IPS-NIHi11 (cell line): ENCODE measurements around the gene ABCE1.

Experiments used
- DNase-seq: peaks from one replicate; pipeline ENCODE4 v3.0.0; 2012; ENCODE audit warnings: mixed read lengths, low spot score

ABCE1 gene

GRCh38 chr4:145097821-145098674 lies at the start of gene ABCE1, which contains the start of gene ANAPC10:
TSS of gene ABCE1 (plus strand) at chr4:145098311. CDS start at chr4:145104413, 6,102 bp downstream.
TSS of gene ANAPC10 (minus strand) at chr4:145098196. CDS start at chr4:145096099, 2,097 bp downstream.
- peak; percentile 96 for DNase-seq

GRCh38 chr4:145048817-145049216 lies 49.3 kb upstream of the ABCE1 start:
- no peak for DNase-seq

DNA sequence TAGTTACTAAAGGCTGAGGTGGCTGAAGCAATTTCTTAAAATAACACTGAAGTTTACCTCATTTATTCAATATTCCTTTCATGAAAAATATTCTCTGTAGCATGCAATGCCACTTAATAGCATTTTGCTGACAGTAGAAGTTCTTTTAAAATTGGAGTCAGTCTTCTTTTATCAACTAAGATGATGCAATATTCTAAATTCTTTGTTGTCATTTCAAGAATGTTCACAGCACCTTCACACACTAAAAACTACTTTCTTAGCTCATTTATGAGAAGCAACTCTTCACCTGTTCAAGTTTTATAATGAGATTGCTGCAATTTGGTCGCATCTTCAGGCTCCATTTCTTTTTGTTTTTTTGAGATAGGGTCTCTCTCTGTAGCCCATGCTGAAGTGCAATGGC lies 48.9 kb upstream of the ABCE1 start:
- DNase-seq = no peak

DNA sequence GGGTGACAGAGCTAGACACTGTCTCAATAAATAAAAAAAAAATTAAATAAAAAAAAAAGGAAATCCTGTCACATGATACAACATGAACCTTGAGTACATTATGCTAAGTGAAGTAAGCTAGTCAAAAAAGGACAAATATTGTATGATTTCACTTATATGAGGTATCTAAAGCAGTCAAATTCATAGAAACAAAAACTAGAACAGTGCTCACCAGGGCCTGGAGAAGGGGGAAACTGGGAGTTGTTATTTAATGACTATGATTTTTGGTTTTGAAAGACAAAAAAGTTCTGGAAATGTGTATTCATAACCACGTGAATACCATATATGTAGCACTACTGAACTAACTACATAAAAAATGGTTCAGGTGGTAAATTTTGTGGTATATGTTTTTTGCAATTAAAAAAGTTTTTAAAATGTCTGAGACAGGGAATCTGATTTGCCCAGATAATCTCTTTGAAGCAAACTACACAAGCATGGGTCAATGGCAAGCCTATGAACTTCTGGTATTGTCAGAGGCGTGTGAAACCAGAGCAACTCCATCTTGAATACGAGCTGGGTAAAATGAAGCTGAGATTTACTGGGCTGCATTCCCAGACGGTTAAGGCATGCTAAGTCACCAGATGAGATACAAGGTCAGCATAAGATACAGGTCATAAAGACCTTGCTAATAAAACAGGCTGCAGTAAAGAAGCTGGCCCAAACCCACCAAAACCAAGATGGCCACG lies 42.4 kb upstream of the ABCE1 start:
- DNase-seq = no peak

DNA sequence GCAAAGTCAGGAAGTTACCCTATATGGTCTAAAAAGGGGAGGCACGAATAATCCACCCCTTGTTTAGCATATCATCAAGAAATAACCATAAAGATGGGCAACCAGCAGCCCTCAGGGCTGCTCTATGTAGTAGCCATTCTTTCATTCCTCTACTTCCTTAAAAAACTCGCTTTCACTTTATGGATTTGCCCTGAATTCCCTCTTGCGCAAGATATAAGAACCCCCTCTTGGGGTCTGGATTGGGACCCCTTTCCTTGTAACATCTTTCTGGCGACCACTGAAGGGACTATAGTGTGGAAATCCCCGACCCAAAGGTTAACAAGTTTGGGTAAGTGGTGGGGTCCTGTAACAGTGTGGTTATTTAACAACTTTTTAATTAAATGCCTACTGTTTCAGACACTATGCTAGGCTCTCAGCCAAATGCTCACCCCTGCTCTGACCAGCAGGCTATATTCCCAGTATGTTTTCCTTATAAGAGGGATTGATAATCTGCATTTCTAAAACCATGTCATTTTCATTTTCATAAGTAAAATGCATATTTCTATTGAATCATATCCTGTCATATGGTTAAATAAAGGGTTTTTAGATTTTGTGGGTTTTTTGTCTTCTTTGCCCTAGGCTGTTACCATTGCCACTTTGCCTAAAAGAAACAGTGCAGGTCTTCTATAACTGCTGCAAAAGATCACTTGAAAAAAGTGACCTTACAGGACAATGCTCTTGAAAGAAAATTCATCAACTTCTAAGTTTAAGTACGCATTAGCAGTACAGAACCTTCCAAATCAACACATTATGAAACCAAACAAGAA lies 41.6 kb upstream of the ABCE1 start:
- DNase-seq = no peak

DNA sequence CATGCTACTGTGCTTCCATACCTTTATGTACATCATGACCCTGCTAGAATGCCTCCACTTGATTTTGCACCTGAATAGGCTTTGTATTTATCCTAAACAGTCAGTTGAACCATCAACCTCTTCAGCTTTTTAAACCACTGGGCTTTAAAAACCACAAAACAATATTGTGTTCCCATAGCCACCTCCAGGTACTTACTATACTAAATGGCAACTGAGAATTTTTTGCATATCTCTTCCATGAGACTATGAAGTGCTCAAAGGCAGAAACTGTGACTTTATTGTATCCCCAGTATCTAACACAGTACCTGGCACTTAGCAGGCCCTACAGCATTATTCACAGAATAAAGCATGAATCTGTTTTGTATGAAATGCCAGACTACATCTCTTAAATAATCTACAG lies 39.9 kb upstream of the ABCE1 start:
- no peak for DNase-seq

DNA sequence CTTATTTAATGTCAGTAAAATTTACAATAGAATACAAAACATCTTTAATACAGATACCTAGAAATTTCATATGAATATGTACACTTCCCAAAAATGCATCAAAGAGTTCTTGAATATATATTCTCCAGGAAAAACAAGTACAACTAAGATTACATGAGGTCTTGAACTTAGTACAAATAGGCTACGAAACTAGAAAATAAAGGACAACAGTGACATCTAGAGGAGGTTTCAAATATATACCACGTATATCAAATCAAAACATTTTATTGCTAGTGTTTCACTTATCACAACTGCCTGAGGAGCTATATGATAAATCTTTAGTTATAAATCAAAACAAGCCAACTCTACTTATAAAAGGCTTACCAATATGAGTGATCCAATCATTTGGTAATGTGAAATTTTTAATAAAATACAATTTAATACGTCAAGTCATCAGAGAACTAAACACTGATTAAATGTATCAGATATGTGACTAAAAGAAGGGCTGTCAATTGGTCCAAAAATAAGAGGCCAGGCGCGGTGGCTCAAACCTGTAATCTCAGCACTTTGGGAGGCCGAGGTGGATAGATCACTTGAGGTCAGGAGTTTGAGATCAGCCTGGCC lies 36.7 kb upstream of the ABCE1 start:
- DNase-seq = peak; percentile 9

DNA sequence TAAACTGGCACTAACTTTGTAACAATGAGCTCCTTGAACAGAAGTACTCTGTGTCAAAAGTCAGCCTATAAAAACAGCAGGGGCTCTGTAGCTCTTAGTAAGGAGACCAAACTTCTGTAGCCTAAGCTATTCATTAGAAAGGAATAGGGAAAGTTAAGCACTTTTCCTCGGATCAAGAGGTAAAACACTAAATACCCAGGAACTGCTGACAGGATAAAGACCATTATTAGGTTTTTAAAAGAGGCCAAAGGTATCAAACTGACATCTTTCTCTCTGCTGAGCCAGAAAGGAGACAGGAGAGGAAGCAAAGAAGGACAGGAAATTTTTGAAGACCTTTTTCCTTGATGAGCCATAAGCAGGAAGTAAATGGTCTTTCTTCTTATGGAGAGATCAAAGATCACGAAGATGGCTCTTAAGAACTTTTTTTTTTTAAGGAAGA lies 32.0 kb upstream of the ABCE1 start:
- peak; percentile 32 for DNase-seq

DNA sequence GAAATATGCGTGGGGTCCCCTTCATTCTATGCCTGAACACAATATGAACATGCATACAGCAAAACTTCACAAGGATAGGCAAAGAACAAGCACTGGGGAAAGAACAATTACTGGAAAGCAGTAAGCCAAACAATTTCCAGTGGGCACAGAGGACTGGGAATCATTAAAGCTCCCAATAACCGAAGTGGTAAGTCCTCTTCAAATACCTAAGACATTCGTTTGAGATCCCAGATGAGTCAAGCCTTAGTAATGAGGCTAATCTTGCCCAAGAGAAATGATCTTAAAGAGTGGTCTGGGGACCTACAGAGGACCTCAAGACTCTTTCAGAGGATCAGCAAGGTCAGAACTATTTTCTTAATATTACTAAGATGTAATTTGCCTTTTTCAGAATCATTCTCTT lies 28.8 kb upstream of the ABCE1 start:
- DNase-seq = no peak

GRCh38 chr4:145071560-145071959 lies 26.6 kb upstream of the ABCE1 start:
- no peak for DNase-seq

DNA sequence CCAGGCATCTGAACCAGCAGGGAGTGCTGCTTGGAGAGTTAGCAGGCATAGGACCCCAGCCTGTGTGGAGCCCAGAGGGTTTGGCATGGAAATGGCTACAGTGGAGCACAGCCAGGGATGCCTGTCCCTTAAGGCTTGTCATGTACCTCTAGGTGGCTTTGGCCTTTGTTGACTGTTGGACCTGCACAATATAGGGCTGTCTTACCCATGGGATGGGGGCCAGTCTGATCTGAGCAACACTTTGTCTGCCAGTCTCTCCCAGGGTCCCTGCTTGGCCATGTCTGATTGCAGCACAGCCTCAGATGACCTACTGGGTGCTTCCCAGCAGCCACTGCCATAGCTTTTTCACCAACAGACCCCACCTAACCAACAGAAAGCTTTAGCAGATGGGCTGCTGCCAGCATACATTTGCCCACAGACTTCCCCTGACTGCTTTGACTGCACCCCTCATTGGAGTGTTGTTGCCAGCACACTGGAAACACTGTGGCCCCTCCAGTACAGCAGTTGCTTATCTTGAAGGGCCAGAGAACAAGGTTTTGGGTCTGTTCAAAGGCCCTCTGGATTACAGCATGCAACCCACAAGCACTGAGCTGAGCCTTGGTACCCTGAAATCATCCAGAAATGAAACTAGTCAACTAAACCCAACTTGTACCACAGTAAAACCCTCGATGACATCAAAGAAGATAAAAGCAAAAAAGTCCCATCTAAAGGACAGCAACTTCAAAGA lies 22.2 kb upstream of the ABCE1 start:
- DNase-seq = no peak

DNA sequence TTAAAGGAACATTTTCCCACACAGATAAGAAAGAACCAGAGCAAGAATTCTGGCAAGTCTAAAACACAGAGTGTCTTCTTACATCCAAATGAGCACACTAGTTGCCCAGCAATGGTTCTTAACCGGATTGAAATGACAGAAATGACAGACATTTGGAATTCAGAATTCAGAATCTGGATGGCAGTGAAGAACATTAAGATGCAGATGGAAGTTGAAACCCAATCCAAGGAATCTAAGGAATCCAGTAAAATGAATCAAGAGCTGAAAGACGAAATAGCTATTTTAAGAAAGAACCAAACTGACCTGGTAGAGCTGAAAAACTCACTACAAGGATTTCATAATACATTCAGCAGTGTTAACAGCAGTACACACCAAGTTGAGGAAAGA lies 21.6 kb upstream of the ABCE1 start:
- no peak for DNase-seq

GRCh38 chr4:145081756-145082155 lies 16.4 kb upstream of the ABCE1 start:
- DNase-seq = no peak

DNA sequence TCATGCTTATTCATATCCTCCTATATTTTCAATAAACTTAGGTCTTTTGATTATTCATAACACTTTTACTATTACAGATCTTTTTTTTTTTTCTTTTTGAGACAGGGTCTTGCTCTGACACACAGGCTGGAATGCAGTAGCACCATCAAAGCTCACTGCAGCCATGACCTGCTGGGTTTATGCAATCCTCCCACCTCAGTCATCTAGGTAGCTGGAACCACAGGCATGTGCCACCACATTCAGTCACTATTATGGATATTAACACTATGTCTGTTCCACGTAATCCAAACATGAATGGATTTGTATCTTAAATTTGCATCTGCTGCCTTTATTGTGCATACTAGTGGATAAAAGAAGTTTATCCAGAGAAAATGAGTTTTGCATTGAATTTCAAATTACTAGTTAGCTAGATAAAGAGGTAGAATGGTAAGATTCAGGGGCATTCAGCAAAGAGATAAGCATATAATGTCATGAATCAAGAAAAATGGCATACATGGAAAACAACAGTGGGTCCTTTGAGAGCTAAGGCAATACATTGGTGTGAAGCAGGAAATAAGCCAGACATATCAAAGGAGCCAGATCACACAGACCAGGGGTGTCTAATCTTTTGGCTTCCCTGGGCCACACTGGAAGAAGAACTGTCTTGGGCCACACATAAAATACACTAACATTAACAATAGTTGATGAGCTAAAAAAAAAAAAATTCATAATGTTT lies 14.1 kb upstream of the ABCE1 start:
- no peak for DNase-seq

DNA sequence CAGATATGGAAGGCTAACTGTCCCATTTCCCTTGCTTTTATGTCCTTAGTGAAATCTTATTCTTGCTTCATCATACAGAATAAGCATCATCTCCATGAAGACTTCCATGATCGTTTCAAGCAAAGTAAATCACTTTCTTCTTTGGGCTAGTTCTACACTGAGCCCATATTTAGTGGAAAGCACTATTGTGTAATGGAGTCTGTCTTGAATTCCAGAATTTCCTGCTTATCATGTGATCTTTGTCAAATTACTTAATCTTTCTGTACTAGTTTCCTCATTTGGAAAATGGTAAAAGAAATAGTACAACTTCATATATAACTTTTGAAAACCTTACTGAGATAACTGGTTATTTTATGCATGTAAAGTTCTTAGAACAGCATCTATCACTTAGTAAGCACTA lies 7.7 kb upstream of the ABCE1 start:
- DNase-seq = no peak

DNA sequence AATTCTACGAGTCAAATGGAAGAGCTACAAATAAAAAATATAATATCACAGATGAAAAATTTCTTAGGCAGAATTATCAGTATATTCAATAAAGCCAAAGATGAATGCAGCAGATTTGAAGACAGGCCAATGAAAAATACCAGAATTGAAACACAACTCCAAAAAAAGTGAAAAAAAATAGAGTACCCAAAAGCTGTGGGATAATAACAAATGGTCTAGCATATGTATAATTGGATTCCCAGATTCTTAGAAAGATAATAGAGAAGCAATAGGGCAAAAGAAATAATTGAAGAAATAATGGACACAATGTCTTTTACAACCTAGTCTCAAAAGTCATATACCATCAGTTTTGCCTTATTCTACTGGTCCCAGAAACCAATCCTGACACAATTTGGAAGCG lies 4.5 kb upstream of the ABCE1 start:
- no peak for DNase-seq

DNA sequence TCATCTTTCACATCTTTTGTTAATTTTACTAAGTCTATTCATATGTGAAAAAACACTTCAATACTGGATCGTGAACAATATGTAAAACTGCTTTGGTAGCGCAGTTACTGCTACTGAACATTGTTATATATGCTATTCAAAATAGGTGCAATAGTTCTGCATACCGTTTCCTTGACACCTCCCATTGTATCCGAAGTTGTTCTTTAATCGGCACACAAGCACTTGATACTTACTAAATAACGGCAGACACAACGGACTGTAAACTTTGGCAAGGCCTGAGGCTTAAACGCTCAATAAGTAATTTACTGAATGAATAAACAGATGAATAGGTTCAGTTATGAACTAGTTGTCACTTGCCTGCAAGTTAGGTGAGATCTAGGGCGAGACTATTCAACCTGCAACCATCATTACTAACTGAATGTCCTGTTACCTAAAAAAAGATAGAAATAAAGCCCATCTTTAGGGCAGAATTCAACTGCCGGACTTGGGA lies 735 bp upstream of the ABCE1 start:
- no peak for DNase-seq

- peak; percentile 35 for DNase-seq
Measured at GRCh38 chr4:145098675-145099037, 545 bp downstream of the ABCE1 start.

DNA sequence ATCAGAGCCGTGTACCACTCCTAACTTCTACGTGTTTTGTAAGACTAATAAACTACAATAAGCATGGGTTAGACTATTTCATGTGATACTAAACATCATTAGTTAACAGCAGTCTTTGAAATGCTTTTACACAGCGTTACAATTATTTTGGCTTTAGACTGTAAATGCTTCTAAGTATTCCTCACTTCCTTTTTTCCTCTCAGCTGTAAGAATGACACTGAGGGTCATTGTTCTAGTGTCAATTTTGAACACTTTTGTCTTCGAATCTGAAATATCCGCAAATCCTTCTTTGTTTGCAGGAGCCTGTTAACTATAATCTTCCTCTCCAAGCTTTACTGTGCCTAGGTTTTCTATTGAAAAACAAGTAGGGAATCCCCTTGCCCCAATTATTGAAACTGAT lies 1.5 kb downstream of the ABCE1 start:
- no peak for DNase-seq

- DNase-seq = no peak
Measured at GRCh38 chr4:145101091-145101490, 3.0 kb downstream of the ABCE1 start.

DNA sequence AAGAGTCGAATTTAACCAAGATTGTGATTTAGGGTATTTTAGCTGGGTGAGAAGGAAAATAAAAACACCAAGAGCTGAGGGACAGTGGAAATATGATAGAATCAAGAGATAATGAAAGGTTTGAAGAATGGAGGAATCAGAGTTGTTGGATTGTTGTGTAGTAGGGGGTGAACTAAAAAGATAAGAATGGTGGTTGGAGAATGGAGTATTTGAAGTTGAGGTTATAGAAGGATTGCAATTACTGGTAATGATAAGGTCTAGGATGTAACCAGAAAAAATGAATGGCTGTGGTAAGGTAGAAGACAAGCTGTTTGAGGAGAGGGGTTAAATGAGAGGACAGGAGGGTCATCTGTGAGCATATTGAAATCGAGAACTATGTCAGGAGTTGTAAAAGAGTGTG lies 4.5 kb downstream of the ABCE1 start:
- no peak for DNase-seq
